IMR-90 (cell line): ENCODE results near the gene PLEKHG5.

Experiments
- BHLHE40 ChIP-seq: fragments of 150-350 bp; IDR thresholded peaks from 2 replicates; pipeline ENCODE4 v1.6.1; 2016; ENCODE audit warnings: mild to moderate bottlenecking, low read depth, low read length
- FOS ChIP-seq: fragments of 150-350 bp; IDR thresholded peaks from 2 replicates; pipeline ENCODE4 v1.6.1; 2016; ENCODE audit warnings: low read depth, low read length
- MXI1 ChIP-seq: IDR thresholded peaks from 2 replicates; pipeline ENCODE4 v1.6.1; 2012; ENCODE audit warnings: low read depth, mild to moderate bottlenecking, low read length, moderate library complexity, borderline replicate concordance
- POLR2A ChIP-seq: IDR thresholded peaks from 2 replicates; pipeline ENCODE4 v1.6.1; 2012; ENCODE audit warnings: mild to moderate bottlenecking, low read depth, low read length
- SMC3 ChIP-seq: fragments of 150-350 bp; IDR thresholded peaks from 2 replicates; pipeline ENCODE4 v1.6.1; 2016; ENCODE audit warnings: low read depth, mild to moderate bottlenecking, antibody characterized with exemption, low read length, moderate library complexity
- TF ChIP-seq, protein P1 (sequence below): conservative IDR thresholded peaks from 2 replicates; pipeline ENCODE4 v1.5.1; 2012; ENCODE audit warnings: mild to moderate bottlenecking, low read depth, low read length, improper control_type of control experiment

DNA sequence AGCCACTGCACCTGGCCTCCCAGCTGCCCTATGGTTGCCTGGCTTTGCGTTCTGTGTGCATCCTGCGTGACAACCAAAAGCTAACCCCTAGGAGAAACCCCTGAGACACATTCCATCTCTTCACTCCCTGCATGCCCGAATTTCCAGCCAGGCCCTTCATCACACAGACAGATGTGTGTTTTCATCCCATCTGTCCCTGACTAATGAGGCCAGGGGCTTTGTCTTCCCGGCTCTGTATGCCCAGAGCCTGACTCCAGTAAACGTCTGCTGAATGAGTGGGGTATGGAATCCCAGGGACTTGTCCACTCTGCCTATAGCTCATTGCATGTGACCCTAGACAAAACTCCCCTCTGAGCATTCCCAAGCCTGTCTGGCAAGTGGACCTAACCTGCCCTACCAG is 57.3 kb downstream of the PLEKHG5 start:
- TF ChIP-seq POLR2A (no peak), MXI1 (no peak), BHLHE40 (no peak), SMC3 (no peak), FOS (no peak)
- TF ChIP-seq, protein P1, sequence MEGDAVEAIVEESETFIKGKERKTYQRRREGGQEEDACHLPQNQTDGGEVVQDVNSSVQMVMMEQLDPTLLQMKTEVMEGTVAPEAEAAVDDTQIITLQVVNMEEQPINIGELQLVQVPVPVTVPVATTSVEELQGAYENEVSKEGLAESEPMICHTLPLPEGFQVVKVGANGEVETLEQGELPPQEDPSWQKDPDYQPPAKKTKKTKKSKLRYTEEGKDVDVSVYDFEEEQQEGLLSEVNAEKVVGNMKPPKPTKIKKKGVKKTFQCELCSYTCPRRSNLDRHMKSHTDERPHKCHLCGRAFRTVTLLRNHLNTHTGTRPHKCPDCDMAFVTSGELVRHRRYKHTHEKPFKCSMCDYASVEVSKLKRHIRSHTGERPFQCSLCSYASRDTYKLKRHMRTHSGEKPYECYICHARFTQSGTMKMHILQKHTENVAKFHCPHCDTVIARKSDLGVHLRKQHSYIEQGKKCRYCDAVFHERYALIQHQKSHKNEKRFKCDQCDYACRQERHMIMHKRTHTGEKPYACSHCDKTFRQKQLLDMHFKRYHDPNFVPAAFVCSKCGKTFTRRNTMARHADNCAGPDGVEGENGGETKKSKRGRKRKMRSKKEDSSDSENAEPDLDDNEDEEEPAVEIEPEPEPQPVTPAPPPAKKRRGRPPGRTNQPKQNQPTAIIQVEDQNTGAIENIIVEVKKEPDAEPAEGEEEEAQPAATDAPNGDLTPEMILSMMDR, result no peak
